Measurements from ENCODE around the gene UGT1A5.

DNA sequence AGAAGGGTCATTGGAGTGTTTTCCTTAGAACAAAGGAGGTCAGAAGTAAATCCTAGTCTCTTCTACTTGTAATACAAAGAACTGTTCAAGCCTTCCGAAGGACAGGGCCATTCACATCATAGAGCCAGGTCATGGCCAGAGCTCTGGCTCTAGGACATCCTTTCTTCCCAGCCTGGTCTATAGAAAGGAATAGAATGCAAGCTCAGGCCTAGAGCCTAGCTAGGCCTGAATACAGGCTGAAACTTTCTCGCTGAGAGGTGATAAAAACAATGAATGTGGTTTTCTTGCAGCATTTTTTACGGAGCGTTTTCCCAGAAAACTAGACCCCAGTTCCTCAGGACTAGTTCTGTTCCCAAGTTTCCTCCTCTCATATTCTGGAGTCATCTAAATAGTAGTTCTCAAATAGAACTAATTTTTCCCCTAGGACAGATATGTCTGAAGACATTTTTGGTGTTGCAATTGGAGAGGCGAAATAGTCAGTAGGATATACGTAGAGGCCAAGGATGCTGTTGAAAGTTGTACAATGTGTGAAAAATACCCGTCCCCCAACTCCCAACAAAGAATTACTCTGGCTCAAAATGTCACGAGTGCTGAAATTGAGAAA, 13.2 kb upstream of the UGT1A5 start:
- TF ChIP-seq, protein P1, sequence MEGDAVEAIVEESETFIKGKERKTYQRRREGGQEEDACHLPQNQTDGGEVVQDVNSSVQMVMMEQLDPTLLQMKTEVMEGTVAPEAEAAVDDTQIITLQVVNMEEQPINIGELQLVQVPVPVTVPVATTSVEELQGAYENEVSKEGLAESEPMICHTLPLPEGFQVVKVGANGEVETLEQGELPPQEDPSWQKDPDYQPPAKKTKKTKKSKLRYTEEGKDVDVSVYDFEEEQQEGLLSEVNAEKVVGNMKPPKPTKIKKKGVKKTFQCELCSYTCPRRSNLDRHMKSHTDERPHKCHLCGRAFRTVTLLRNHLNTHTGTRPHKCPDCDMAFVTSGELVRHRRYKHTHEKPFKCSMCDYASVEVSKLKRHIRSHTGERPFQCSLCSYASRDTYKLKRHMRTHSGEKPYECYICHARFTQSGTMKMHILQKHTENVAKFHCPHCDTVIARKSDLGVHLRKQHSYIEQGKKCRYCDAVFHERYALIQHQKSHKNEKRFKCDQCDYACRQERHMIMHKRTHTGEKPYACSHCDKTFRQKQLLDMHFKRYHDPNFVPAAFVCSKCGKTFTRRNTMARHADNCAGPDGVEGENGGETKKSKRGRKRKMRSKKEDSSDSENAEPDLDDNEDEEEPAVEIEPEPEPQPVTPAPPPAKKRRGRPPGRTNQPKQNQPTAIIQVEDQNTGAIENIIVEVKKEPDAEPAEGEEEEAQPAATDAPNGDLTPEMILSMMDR (IDR thresholded peaks at IDR 0.05): no peak
- no peak for TF ChIP-seq EZH2phosphoT487 (IDR thresholded peaks at IDR 0.05)

Data from neural progenitor cell (in vitro differentiated cells).